H9 (cell line): ENCODE measurements around the gene NOSIP. TPM values are rescaled to one million over a fixed set of nuclear protein-coding genes. Genes with fewer than 3 reads are reported as not detected.

ENCODE experiments used
- DNase-seq: peaks from one replicate; pipeline ENCODE4 v3.0.0-alpha.2; 2017
- H2AFZ ChIP-seq: one replicate; pipeline ENCODE4 v1.6.1; 2013; ENCODE audit warnings: mild to moderate bottlenecking, low read length, control low read depth, moderate library complexity
- H2AK5ac ChIP-seq: 2 replicates; pipeline ENCODE4 v1.6.1; 2013; ENCODE audit warnings: low read length, control low read depth, mixed read lengths; ENCODE audit not compliant: insufficient read length
- H2BK120ac ChIP-seq: one replicate; pipeline ENCODE4 v1.6.1; 2013; ENCODE audit warnings: low read depth, mild to moderate bottlenecking, low read length, control low read depth, inconsistent platforms; ENCODE audit not compliant: poor library complexity, severe bottlenecking
- H2BK12ac ChIP-seq: 2 replicates; pipeline ENCODE4 v1.6.1; 2013; ENCODE audit warnings: low read length, control low read depth, mixed read lengths, low read depth; ENCODE audit not compliant: insufficient read length
- H2BK15ac ChIP-seq: 2 replicates; pipeline ENCODE4 v1.6.1; 2013; ENCODE audit warnings: low read depth, low read length, control low read depth
- H2BK20ac ChIP-seq: one replicate; pipeline ENCODE4 v1.6.1; 2013; ENCODE audit warnings: low read depth, mild to moderate bottlenecking, low read length, control low read depth, inconsistent platforms; ENCODE audit not compliant: poor library complexity, severe bottlenecking
- H2BK5ac ChIP-seq: 2 replicates; pipeline ENCODE4 v1.6.1; 2013; ENCODE audit warnings: low read length, control low read depth, mixed read lengths; ENCODE audit not compliant: insufficient read length
- H3K14ac ChIP-seq: 2 replicates; pipeline ENCODE4 v1.6.1; 2013; ENCODE audit warnings: low read length, control low read depth; ENCODE audit not compliant: insufficient read depth
- H3K18ac ChIP-seq: 2 replicates; pipeline ENCODE4 v1.6.1; 2013; ENCODE audit warnings: low read depth, mild to moderate bottlenecking, mixed read lengths, low read length, control low read depth; ENCODE audit not compliant: insufficient read length
- H3K23ac ChIP-seq: 2 replicates; pipeline ENCODE4 v1.6.1; 2013; ENCODE audit warnings: low read length, control low read depth, mixed read lengths, low read depth; ENCODE audit not compliant: insufficient read length
- H3K23me2 ChIP-seq: 2 replicates; pipeline ENCODE4 v1.6.1; 2013; ENCODE audit warnings: low read depth, mild to moderate bottlenecking, mixed read lengths, low read length, control low read depth; ENCODE audit not compliant: insufficient read length, poor library complexity, severe bottlenecking
- H3K27ac ChIP-seq: 2 replicates; pipeline ENCODE4 v1.5.1; 2013; ENCODE audit warnings: low read length, control low read depth, mixed read lengths, low read depth; ENCODE audit not compliant: insufficient read length
- H3K27me3 ChIP-seq: 2 replicates; pipeline ENCODE4 v1.6.1; 2013; ENCODE audit warnings: low read length, control low read depth, inconsistent platforms; ENCODE audit not compliant: insufficient read depth
- H3K4ac ChIP-seq: 2 replicates; pipeline ENCODE4 v1.6.1; 2013; ENCODE audit warnings: low read depth, mild to moderate bottlenecking, control low read depth, inconsistent platforms, low read length, moderate library complexity
- H3K4me1 ChIP-seq: 2 replicates; pipeline ENCODE4 v1.6.1; 2013; ENCODE audit warnings: low read length, control low read depth, inconsistent platforms; ENCODE audit not compliant: insufficient read depth
- H3K4me2 ChIP-seq: 2 replicates; pipeline ENCODE4 v1.6.1; 2013; ENCODE audit warnings: low read length, control low read depth, mixed read lengths; ENCODE audit not compliant: insufficient read length, insufficient read depth
- H3K56ac ChIP-seq: 2 replicates; pipeline ENCODE4 v1.6.1; 2013; ENCODE audit warnings: low read depth, mild to moderate bottlenecking, mixed read lengths, low read length, control low read depth; ENCODE audit not compliant: insufficient read length
- H3K79me1 ChIP-seq: 2 replicates; pipeline ENCODE4 v1.6.1; 2013; ENCODE audit warnings: low read depth, mild to moderate bottlenecking, moderate library complexity, low read length, control low read depth, inconsistent platforms; ENCODE audit not compliant: insufficient read depth, poor library complexity, severe bottlenecking
- H3K79me2 ChIP-seq: 2 replicates; pipeline ENCODE4 v1.6.1; 2013; ENCODE audit warnings: low read length, control low read depth, inconsistent platforms; ENCODE audit not compliant: insufficient read depth
- H3K9ac ChIP-seq: 2 replicates; pipeline ENCODE4 v1.6.1; 2013; ENCODE audit warnings: low read length, control low read depth, mixed read lengths; ENCODE audit not compliant: insufficient read length; ENCODE audit errors: extremely low read depth
- H3K9me3 ChIP-seq: one replicate; pipeline ENCODE4 v1.6.1; 2013; ENCODE audit warnings: low read depth, low read length, inconsistent platforms; ENCODE audit not compliant: control insufficient read depth
- H3T11ph ChIP-seq: one replicate; pipeline ENCODE4 v1.6.1; 2013; ENCODE audit warnings: mild to moderate bottlenecking, low read length, control low read depth, inconsistent platforms
- H4K20me1 ChIP-seq: one replicate; pipeline ENCODE4 v1.6.1; 2013; ENCODE audit not compliant: control insufficient read depth, insufficient read length, insufficient read depth
- H4K5ac ChIP-seq: 2 replicates; pipeline ENCODE4 v1.6.1; 2013; ENCODE audit warnings: low read depth, mild to moderate bottlenecking, mixed read lengths, low read length, control low read depth; ENCODE audit not compliant: insufficient read length
- H4K8ac ChIP-seq: replicated peaks from 2 replicates; pipeline ENCODE4 v1.6.1; 2013; ENCODE audit warnings: low read length, control low read depth, mixed read lengths, low read depth; ENCODE audit not compliant: insufficient read length
- H4K91ac ChIP-seq: 2 replicates; pipeline ENCODE4 v1.6.1; 2013; ENCODE audit warnings: low read depth, mild to moderate bottlenecking, moderate library complexity, mixed read lengths, low read length, control low read depth; ENCODE audit not compliant: insufficient read length
- H3K27ac Mint-ChIP-seq, 3 experiments: 2 replicates in 2 of 3; 3 replicates in 1 of 3; pipeline ENCODE4 v1.8.0; 2020 to 2021; ENCODE audit warnings: mixed read lengths in 3 of 3, mild to moderate bottlenecking in 1 of 3, moderate library complexity in 1 of 3
- H3K27me3 Mint-ChIP-seq: 2 replicates; pipeline ENCODE4 v1.8.0; 2021; ENCODE audit warnings: low read depth, mild to moderate bottlenecking, moderate library complexity, mixed read lengths
- H3K36me3 Mint-ChIP-seq, 3 experiments: 2 replicates in 2 of 3; 3 replicates in 1 of 3; pipeline ENCODE4 v1.8.0; 2020 to 2021; ENCODE audit warnings: low read depth in 3 of 3, mixed read lengths in 3 of 3; ENCODE audit not compliant: insufficient read depth in 1 of 3
- H3K4me1 Mint-ChIP-seq, 2 experiments: 2 replicates each; pipeline ENCODE4 v1.8.0; 2020; ENCODE audit warnings: mixed read lengths in 2 of 2
- H3K4me3 Mint-ChIP-seq, 2 experiments: 2 replicates in 1 of 2; 3 replicates in 1 of 2; pipeline ENCODE4 v1.8.0; 2020 to 2021; ENCODE audit warnings: mild to moderate bottlenecking in 2 of 2, mixed read lengths in 2 of 2, moderate library complexity in 1 of 2
- H3K9me3 Mint-ChIP-seq, 2 experiments: 2 replicates in 1 of 2; 3 replicates in 1 of 2; pipeline ENCODE4 v1.8.0; 2020; ENCODE audit warnings: mild to moderate bottlenecking in 2 of 2, mixed read lengths in 2 of 2, moderate library complexity in 1 of 2
- WGBS: extraction: QIAGEN DNeasy Blood & Tissue Kit; methylation state at CpG from one replicate; pipeline ENCODE4 v1.1.7; 2013; ENCODE audit warnings: missing lambda C conversion rate, low lambda C conversion rate, mixed read lengths; ENCODE audit not compliant: insufficient read length; ENCODE audit errors: extremely low coverage; 5-methylcytosine and 5-hydroxymethylcytosine counted together
- total RNA-seq: library from RNA; stranded (reverse); gene quantifications from 2 replicates; pipeline ENCODE4 v1.2.1, GENCODE V29; 2021
- TF ChIP-seq, protein P1 (sequence below): fragments of 200-600 bp; sonication (generic); conservative IDR thresholded peaks from 3 replicates; pipeline ENCODE4 v1.8.0; 2021; ENCODE audit warnings: antibody characterized with exemption, mild to moderate bottlenecking

NOSIP gene
- total RNA-seq, 1 experiment from 2014 or later = 78.4 TPM

DNA sequence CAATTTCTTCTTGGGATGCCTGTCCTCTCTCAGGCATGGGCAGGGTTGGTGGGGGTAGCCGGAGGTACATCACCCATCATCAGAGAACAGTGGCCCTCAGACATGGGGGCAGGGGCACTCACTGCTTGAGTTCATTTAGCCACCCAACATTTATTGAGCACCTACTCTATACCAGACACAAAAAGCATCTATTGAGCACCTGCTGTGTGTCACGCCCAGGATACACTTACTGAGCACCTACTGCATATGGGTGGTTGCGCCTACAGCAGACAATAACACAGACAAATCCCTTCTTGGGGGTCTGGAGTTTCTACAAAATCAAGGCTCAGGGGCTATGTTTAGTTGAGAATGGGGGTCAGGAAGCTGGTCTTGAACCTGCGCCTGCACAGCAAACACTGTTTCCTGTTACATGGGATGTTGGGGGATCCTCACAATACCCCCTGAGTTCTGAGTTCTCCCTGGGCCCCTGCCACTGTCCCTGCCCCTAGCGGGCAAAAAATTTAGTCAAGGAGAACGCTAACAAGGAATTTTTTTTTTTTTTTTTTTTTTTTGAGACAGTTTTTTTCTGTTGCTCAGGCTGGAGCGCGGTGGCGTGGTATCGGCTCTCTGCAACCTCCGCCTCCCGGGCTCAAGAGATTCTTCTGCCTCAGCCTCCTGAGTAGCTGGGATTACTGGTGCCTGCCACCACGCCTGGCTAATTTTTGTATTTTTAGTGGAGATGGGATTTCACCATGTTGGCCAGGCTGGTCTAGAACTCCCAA is 41.0 kb downstream of the NOSIP start:
- H3K36me3 Mint-ChIP-seq = peaks cover 0 to 19% (median 2%) of the 10 kb centered on the region in 3 experiments; a peak in 5 of 7 replicates
- no peaks in the 10 kb centered on the region for H3K79me1 ChIP-seq

More for the DNA sequence above, 41.0 kb downstream of the NOSIP start:
- H3K14ac ChIP-seq = no peak overlapping the region
- no peak overlapping the region for H2BK12ac ChIP-seq
- TF ChIP-seq, protein P1, sequence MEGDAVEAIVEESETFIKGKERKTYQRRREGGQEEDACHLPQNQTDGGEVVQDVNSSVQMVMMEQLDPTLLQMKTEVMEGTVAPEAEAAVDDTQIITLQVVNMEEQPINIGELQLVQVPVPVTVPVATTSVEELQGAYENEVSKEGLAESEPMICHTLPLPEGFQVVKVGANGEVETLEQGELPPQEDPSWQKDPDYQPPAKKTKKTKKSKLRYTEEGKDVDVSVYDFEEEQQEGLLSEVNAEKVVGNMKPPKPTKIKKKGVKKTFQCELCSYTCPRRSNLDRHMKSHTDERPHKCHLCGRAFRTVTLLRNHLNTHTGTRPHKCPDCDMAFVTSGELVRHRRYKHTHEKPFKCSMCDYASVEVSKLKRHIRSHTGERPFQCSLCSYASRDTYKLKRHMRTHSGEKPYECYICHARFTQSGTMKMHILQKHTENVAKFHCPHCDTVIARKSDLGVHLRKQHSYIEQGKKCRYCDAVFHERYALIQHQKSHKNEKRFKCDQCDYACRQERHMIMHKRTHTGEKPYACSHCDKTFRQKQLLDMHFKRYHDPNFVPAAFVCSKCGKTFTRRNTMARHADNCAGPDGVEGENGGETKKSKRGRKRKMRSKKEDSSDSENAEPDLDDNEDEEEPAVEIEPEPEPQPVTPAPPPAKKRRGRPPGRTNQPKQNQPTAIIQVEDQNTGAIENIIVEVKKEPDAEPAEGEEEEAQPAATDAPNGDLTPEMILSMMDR = no peak
- no peaks in the 10 kb centered on the region for H3K4me1 ChIP-seq
- Mint-ChIP-seq H3K4me1 (peaks cover 7 to 9% of the 10 kb centered on the region in 2 experiments), H3K27ac (0 out of 7 replicates have a peak overlapping the region, but pooled peaks of 1 of the 3 experiments have one; percentile 9), H3K27me3 (peaks cover 7% of the 10 kb centered on the region), H3K9me3 (no peaks in the 10 kb centered on the region), H3K4me3 (no peak overlapping the region)
- H2BK120ac ChIP-seq = no peak overlapping the region
- no peak overlapping the region for H3K56ac ChIP-seq
- H2BK15ac ChIP-seq = no peak overlapping the region
- no CpG with 5 or more reads among the region's 13 CpGs for WGBS
- H4K20me1 ChIP-seq = no peaks in the 10 kb centered on the region
- no peak overlapping the region for H2AFZ ChIP-seq
- H3K4ac ChIP-seq = no peak overlapping the region
- no peak overlapping the region for H3T11ph ChIP-seq
- no peak overlapping the region for H2BK20ac ChIP-seq
- H4K5ac ChIP-seq = no peak overlapping the region
- H3K4me2 ChIP-seq = no peak overlapping the region
- no peak overlapping the region for H4K91ac ChIP-seq
- no peaks in the 10 kb centered on the region for H3K9me3 ChIP-seq
- H3K18ac ChIP-seq = no peak overlapping the region
- H3K79me2 ChIP-seq = no peaks in the 10 kb centered on the region
- no peak overlapping the region for H2BK5ac ChIP-seq
- H3K23ac ChIP-seq = no peak overlapping the region
- H3K27me3 ChIP-seq = no peaks in the 10 kb centered on the region
- no peak overlapping the region for H3K9ac ChIP-seq
- H3K27ac ChIP-seq = no peak overlapping the region
- H2AK5ac ChIP-seq = no peak overlapping the region
- DNase-seq = no peak
- no peak overlapping the region for H4K8ac ChIP-seq
- no peaks in the 10 kb centered on the region for H3K23me2 ChIP-seq
